ENCODE results near the gene CIT.

DNA sequence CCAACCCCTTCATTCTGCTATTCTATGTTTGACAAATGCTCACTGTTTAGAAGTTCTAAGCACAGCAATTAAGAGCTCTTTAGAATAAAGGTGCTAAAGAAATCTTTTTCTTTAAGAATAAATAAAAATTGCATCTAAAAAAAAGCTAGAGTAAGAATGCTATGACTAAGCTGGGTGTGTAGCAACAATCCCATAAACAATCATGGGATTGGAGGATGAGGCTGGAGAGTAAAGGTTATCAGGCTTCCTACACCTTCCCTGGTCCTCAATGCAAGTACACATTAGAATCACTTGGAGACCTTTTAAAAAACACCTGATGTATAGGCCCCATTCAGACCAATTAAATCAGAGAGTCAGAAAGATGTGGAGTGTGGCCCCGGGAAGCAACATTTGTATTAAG is 88.3 kb downstream of the CIT start:
- TF ChIP-seq EP300 (IDR thresholded peaks at IDR 0.05), result no peak
- TF ChIP-seq, protein P1, sequence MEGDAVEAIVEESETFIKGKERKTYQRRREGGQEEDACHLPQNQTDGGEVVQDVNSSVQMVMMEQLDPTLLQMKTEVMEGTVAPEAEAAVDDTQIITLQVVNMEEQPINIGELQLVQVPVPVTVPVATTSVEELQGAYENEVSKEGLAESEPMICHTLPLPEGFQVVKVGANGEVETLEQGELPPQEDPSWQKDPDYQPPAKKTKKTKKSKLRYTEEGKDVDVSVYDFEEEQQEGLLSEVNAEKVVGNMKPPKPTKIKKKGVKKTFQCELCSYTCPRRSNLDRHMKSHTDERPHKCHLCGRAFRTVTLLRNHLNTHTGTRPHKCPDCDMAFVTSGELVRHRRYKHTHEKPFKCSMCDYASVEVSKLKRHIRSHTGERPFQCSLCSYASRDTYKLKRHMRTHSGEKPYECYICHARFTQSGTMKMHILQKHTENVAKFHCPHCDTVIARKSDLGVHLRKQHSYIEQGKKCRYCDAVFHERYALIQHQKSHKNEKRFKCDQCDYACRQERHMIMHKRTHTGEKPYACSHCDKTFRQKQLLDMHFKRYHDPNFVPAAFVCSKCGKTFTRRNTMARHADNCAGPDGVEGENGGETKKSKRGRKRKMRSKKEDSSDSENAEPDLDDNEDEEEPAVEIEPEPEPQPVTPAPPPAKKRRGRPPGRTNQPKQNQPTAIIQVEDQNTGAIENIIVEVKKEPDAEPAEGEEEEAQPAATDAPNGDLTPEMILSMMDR (IDR thresholded peaks at IDR 0.05), result no peak

Data from sigmoid colon (tissue), 4 donors.